ENCODE measurements around the gene SST. TPM values are rescaled to one million over a fixed set of nuclear protein-coding genes. Genes with fewer than 3 reads are reported as not detected.

SST gene
- not detected in 2 replicates for total RNA-seq

DNA sequence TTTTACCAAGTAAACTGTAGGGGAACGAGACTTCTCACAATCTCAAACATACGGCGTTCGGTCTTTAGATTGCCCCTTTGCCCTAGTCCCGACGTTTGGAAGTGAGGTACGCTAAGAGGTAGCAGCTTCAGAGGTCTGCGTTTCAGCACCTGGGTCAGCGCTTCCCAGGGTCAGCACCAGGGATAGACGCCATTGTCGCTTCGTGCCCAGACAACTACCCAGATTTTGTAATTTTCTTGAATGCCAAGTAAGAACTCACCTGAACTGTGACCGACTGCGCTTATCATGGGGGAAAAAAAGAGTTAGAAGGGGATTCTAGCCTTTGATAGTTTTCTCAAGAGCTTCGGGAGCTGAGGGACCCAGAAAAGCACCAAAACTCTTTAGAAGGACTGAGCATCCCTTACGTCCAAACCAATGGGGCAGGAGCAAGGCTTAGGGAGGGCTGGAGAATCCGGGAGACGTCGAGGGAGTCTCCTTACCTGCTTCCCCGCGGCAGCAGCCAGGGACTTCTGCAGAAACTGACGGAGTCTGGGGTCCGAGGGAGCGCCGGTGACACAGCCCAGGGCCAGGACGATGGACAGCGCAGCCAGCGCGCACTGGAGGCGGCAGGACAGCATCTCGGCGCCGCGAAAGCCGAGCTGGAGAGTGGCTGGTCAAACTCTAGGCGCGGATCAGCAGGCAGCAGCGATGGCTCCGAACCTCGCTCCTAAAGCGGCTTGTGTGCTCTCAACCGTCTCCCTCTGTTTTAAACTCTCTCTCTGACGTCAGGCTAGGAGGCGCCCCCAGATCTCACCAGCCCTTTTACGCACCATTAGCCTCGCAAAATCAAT is at the start of gene SST:
Gene SST (minus strand): TSS at position 720 of the 830 bp plus-strand sequence. CDS start 103 bp downstream, at position 617.

DNA sequence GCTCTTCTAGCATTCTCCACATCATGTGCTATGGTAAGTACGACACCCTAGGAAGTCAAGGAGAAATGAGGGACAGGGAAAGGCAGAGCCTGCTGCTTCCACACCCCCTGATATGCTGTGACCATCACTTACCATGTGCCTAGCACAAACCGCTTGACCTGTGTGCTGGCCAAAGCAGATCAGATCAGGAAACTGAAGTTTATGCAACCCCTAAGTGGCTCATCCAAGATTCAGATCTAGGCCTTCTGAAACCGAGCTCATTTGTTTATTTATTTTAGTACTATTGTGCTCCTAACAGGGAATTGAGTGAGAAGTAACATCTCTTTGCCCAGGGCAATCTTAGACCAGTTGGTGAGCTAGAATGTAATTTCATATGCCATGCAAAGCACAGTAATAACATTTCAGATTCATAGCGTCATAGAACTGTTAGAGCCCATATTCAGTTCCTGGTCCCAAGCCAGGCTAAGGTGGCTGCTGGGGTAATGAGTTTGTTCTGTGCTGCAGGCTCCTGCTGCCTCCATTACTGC is 32.4 kb upstream of the SST start, which contains the start of gene RTP2:
Gene RTP2 (minus strand): TSS at position 51 of the 527 bp plus-strand sequence. CDS start 429 bp downstream, outside the sequence.

Other genes starting within 250 kb of the SST start
- gene RTP2, start 32.2 kb upstream of the SST start, total RNA-seq: not detected in 2 replicates
- 10.6 and 15.9 TPM in 2 replicates for gene BCL6, start 75.1 kb upstream of the SST start, total RNA-seq

All from bronchial smooth muscle cell (primary cell).